ENCODE measurements around the gene JPH2. TPM values are rescaled to one million over a fixed set of nuclear protein-coding genes. Genes with fewer than 3 reads are reported as not detected.

JPH2 gene
- total RNA-seq, 2 experiments from 2014 or later = not detected

GRCh38 chr20:44070139-44070900, 116.7 kb downstream of the JPH2 start:
- intact Hi-C loops (cut with DNase I, micrococcal nuclease) = loop anchor here (1.0 to 10.0 kb wide), 4 partner anchors 10 to 226 kb away; no protein-coding TSS in a partner anchor
- Histone ChIP-seq H3K4me3 (ENCODE audit: low read length) (peak overlapping the region; percentile 52), H3K36me3 (ENCODE audit: insufficient read depth, low read length) (no peaks in the 10 kb centered on the region), H3K4me1 (ENCODE audit: insufficient read depth, low read length) (peaks cover 89% of the 10 kb centered on the region), H3K9me3 (ENCODE audit: control insufficient read depth in 1 of 2, insufficient read depth in 1 of 2, low read length in 2 of 2) (no peaks in the 10 kb centered on the region), H3K27ac (ENCODE audit: low read depth in 1 of 2, low read length in 2 of 2) (peak overlapping the region; percentile 84 to 97), H3K27me3 (ENCODE audit: control insufficient read depth in 1 of 2, insufficient read depth in 2 of 2, low read length in 2 of 2) (no peaks in the 10 kb centered on the region)
- Mint-ChIP-seq H3K4me1 (ENCODE audit: low read depth) (peaks cover 84% of the 10 kb centered on the region), H3K9me3 (no peaks in the 10 kb centered on the region), H3K27ac (peak overlapping the region; percentile 97), H3K36me3 (ENCODE audit: low read depth) (no peaks in the 10 kb centered on the region), H3K27me3 (no peaks in the 10 kb centered on the region), H3K4me3 (peak overlapping the region; percentile 85)
- peak; percentile 28 for TF ChIP-seq CTCF (IDR thresholded peaks at IDR 0.05)
- ATAC-seq (ENCODE audit: poor library complexity) (peak; percentile 70), DNase-seq (peak; percentile 44 to 87 (median 63))
- POLR2A ChIA-PET = interaction anchor here (0.6 to 2.2 kb wide), 7 partner anchors 9 to 613 kb away, joined by 3 to 27 read pairs (median 4); partner anchors contain the start of gene SRSF6
- CTCF ChIA-PET = interaction anchor here (0.9 to 2.6 kb wide), 3 partner anchors 10 to 106 kb away, joined by 3 to 11 read pairs (median 10); no protein-coding TSS in a partner anchor

- ChIA-PET CTCF (interaction anchor here (0.9 to 2.6 kb wide), 3 partner anchors 11 to 105 kb away, joined by 3 to 11 read pairs (median 10); no protein-coding TSS in a partner anchor), POLR2A (interaction anchor here (0.6 to 2.2 kb wide), 10 partner anchors 8 to 612 kb away, joined by 3 to 27 read pairs (median 6); partner anchors contain the start of gene SRSF6)
- ATAC-seq (ENCODE audit: poor library complexity) (peak; percentile 62), DNase-seq (peak; percentile 60 to 93 (median 70))
- Mint-ChIP-seq H3K36me3 (ENCODE audit: low read depth) (no peaks in the 10 kb centered on the region), H3K27ac (peak overlapping the region; percentile 97), H3K4me3 (peak overlapping the region; percentile 85), H3K27me3 (no peaks in the 10 kb centered on the region), H3K9me3 (no peaks in the 10 kb centered on the region), H3K4me1 (ENCODE audit: low read depth) (peaks cover 75% of the 10 kb centered on the region)
- intact Hi-C loops (cut with DNase I, micrococcal nuclease) = loop anchor here (1.0 to 10.0 kb wide), 7 partner anchors 11 to 225 kb away; no protein-coding TSS in a partner anchor
- H3K36me3 ChIP-seq (ENCODE audit: insufficient read depth, low read length) = no peaks in the 10 kb centered on the region
- H3K27me3 ChIP-seq (ENCODE audit: control insufficient read depth in 1 of 2, insufficient read depth in 2 of 2, low read length in 2 of 2) = no peaks in the 10 kb centered on the region
- peak overlapping the region; percentile 84 to 97 for H3K27ac ChIP-seq (ENCODE audit: low read depth in 1 of 2, low read length in 2 of 2)
- no peak for TF ChIP-seq CTCF (IDR thresholded peaks at IDR 0.05)
- peak overlapping the region; percentile 52 for H3K4me3 ChIP-seq (ENCODE audit: low read length)
- H3K9me3 ChIP-seq (ENCODE audit: control insufficient read depth in 1 of 2, insufficient read depth in 1 of 2, low read length in 2 of 2) = no peaks in the 10 kb centered on the region
- H3K4me1 ChIP-seq (ENCODE audit: insufficient read depth, low read length) = peaks cover 80% of the 10 kb centered on the region
Observed at GRCh38 chr20:44069203-44070011, 117.6 kb downstream of the JPH2 start.

Measured in CD4-positive, alpha-beta T cell (primary cell).